Cardiac muscle cell (in vitro differentiated cells and primary cell): Measurements from ENCODE around the gene SKIC2. TPM values are rescaled to one million over a fixed set of nuclear protein-coding genes. Genes with fewer than 3 reads are reported as not detected.

Experiments
- DNase-seq, 2 donors: peaks; one replicate each; pipeline versions ENCODE4 v3.0.0 to v3.0.0-alpha.2; 2010 to 2017; ENCODE audit warnings: low read depth in 1 of 2, low spot score in 1 of 2
- H3K27ac ChIP-seq: fragments of 200-600 bp; sonication (generic); 2 replicates; pipeline ENCODE4 v1.5.1; 2016
- H3K27me3 ChIP-seq: fragments of 200-600 bp; sonication (generic); 2 replicates; pipeline ENCODE4 v1.6.0; 2016; ENCODE audit warnings: control low read depth
- H3K36me3 ChIP-seq: fragments of 200-600 bp; sonication (generic); 2 replicates; pipeline ENCODE4 v1.5.1; 2016; ENCODE audit warnings: control low read depth
- H3K4me1 ChIP-seq: fragments of 200-600 bp; sonication (generic); 2 replicates; pipeline ENCODE4 v1.8.1; 2017; ENCODE audit warnings: low read depth, mild to moderate bottlenecking, mixed run types
- H3K4me3 ChIP-seq: fragments of 200-600 bp; sonication (generic); 2 replicates; pipeline ENCODE4 v1.5.1; 2016; ENCODE audit warnings: mild to moderate bottlenecking
- H3K9me3 ChIP-seq: fragments of 200-600 bp; sonication (generic); 2 replicates; pipeline ENCODE4 v1.5.1; 2017; ENCODE audit warnings: low read depth, mild to moderate bottlenecking, control low read depth
- CTCF ChIP-seq: IDR thresholded peaks from 2 replicates; pipeline ENCODE4 v1.5.1; 2012; ENCODE audit warnings: low read depth, mild to moderate bottlenecking, low read length
- polyA plus RNA-seq: library from polyadenylated mRNA; unstranded; fragments of >200 nt; fragmentation: Nextera tagmentation; extraction: Ambion mirVana; gene quantifications from 2 replicates; pipeline ENCODE4 v1.2.1, GENCODE V29; 2016
- total RNA-seq: library from RNA; depleted of rRNA; stranded (reverse); fragments of >200 nt; gene quantifications from 2 replicates; pipeline ENCODE4 v1.2.3, GENCODE V29; 2016

Gene SKIC2
- total and polyA plus RNA-seq, 2 experiments from 2014 or later: 53.1 to 62.6 TPM

DNA sequence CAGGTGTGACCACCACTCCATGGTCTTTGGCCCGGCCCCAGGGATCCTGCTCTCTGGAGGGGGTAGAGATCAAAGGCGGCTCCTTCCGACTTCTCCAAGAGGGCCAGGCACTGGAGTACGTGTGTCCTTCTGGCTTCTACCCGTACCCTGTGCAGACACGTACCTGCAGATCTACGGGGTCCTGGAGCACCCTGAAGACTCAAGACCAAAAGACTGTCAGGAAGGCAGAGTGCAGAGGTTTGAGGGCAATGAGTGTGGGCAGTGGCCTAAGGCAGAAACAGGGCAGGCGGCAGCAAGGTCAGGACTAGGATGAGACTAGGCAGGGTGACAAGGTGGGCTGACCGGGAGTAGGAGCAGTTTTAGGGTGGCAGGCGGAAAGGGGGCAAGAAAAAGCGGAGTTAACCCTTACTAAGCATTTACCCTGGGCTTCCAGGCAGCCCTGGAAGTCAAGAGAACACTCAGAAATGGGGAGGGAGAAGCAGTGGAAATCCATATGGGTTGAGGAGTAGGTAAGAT lies 12.5 kb upstream of the SKIC2 start:
- no peaks in the 10 kb centered on the region for H3K27me3 ChIP-seq
- no peaks in the 10 kb centered on the region for H3K9me3 ChIP-seq
- DNase-seq: no peak
- H3K27ac ChIP-seq: no peak overlapping the region
- H3K36me3 ChIP-seq: peaks cover under 1% of the 10 kb centered on the region
- no peak for TF ChIP-seq CTCF
- no peaks in the 10 kb centered on the region for H3K4me1 ChIP-seq
- no peak overlapping the region for H3K4me3 ChIP-seq

DNA sequence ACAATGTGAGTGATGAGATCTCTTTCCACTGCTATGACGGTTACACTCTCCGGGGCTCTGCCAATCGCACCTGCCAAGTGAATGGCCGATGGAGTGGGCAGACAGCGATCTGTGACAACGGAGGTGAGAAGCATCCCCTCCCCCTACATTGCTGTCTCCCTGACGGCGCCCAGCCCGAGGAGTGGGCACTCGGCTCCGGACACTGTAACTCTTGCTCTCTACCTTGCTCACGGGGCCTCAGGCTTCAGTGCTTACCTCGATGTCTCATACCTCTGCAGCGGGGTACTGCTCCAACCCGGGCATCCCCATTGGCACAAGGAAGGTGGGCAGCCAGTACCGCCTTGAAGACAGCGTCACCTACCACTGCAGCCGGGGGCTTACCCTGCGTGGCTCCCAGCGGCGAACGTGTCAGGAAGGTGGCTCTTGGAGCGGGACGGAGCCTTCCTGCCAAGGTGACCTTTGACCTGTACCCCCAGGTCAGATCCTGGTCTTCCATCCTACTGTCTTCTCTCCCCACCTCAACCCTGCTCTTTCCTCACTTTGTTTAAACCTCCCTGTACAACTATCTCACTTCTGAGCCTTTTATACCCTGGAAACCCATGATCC lies 11.8 kb upstream of the SKIC2 start:
- no peaks in the 10 kb centered on the region for H3K27me3 ChIP-seq
- no peak overlapping the region for H3K27ac ChIP-seq
- H3K4me1 ChIP-seq: no peaks in the 10 kb centered on the region
- no peak overlapping the region for H3K4me3 ChIP-seq
- no peak for TF ChIP-seq CTCF
- peaks cover 6% of the 10 kb centered on the region for H3K36me3 ChIP-seq
- DNase-seq: no peak
- H3K9me3 ChIP-seq: no peaks in the 10 kb centered on the region

DNA sequence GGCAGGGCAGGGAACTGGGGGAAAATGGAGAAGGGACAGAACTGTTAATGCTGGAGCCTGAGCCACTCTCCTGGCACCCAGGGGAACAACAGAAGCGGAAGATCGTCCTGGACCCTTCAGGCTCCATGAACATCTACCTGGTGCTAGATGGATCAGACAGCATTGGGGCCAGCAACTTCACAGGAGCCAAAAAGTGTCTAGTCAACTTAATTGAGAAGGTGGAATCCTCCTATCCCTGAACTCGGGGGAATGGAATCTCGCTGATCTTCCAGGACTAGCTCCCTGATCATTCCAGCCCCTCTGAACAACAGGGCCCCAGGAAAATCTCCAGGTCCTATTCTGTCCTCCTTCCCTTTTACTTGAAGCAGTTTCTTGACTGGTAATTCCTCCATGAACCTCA lies 11.1 kb upstream of the SKIC2 start:
- DNase-seq: no peak
- TF ChIP-seq CTCF: no peak
- Histone ChIP-seq H3K9me3 (no peaks in the 10 kb centered on the region), H3K36me3 (peaks cover 6% of the 10 kb centered on the region), H3K4me3 (no peak overlapping the region), H3K27me3 (no peaks in the 10 kb centered on the region), H3K27ac (no peak overlapping the region), H3K4me1 (no peaks in the 10 kb centered on the region)

GRCh38 chr6:31948306-31948705 lies 10.7 kb upstream of the SKIC2 start:
- H3K27me3 ChIP-seq: no peaks in the 10 kb centered on the region
- H3K9me3 ChIP-seq: no peaks in the 10 kb centered on the region
- H3K4me1 ChIP-seq: no peaks in the 10 kb centered on the region
- H3K36me3 ChIP-seq: peaks cover 8% of the 10 kb centered on the region
- H3K27ac ChIP-seq: no peak overlapping the region
- no peak for TF ChIP-seq CTCF
- H3K4me3 ChIP-seq: no peak overlapping the region
- no peak for DNase-seq

DNA sequence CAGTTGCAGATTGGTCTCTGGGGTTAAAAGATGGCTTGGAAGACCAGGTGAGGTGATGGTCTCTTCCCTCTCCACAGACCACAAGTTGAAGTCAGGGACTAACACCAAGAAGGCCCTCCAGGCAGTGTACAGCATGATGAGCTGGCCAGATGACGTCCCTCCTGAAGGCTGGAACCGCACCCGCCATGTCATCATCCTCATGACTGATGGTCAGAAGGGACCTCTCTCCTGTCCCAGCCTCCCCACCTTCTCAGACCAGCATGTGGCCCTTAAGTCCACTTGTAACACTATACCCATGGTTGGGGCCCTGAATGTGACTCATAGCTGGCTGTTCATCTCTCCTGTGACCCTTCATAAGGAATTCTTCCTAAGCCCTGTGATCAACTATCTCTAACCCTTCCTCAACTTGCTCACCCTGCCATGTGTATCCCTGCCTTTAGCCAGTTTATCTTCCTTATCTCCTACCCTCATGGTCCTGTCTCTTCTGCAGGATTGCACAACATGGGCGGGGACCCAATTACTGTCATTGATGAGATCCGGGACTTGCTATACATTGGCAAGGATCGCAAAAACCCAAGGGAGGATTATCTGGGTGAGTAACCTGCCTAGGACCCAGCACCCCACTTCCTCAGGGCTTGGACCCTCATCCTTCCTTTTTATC lies 10.1 kb upstream of the SKIC2 start:
- H3K36me3 ChIP-seq: peaks cover 8% of the 10 kb centered on the region
- H3K27ac ChIP-seq: no peak overlapping the region
- no peaks in the 10 kb centered on the region for H3K4me1 ChIP-seq
- H3K9me3 ChIP-seq: no peaks in the 10 kb centered on the region
- no peak for TF ChIP-seq CTCF
- H3K4me3 ChIP-seq: no peak overlapping the region
- no peaks in the 10 kb centered on the region for H3K27me3 ChIP-seq
- no peak for DNase-seq
